HEK293T (cell line): ENCODE results near the gene SGF29.
"Not testable (repeated sequence)": the region's sequence is repeated elsewhere in the genome, so short reads cannot be mapped to it uniquely, and the experiment has no call there.

ENCODE experiments used
- CTCF ChIA-PET: fragments of 350-600 bp; formaldehyde crosslinking; extraction: SDS; loops from one replicate; lab custom pipeline; 2021; ENCODE audit warnings: antibody characterized with exemption, inconsistent platforms; lab: Yijun Ruan, JAX
- POLR2A ChIA-PET: fragments of 350-600 bp; formaldehyde crosslinking; extraction: SDS; loops from one replicate; lab custom pipeline; 2020; ENCODE audit warnings: antibody characterized with exemption, inconsistent platforms; lab: Yijun Ruan, JAX
- DNase-seq: peaks from one replicate; pipeline ENCODE4 v3.0.0; 2012; ENCODE audit warnings: mixed read lengths; ENCODE audit errors: extremely low spot score
- ARNT ChIP-seq: fragments of 450-650 bp; IDR thresholded peaks from 2 replicates; pipeline ENCODE4 v1.6.1; 2017; ENCODE audit warnings: mild to moderate bottlenecking
- BHLHE40 ChIP-seq: fragments of 450-650 bp; IDR thresholded peaks from 2 replicates; pipeline ENCODE4 v1.6.1; 2016; ENCODE audit warnings: mild to moderate bottlenecking, moderate library complexity, borderline replicate concordance
- CTBP1 ChIP-seq: fragments of 450-650 bp; IDR thresholded peaks from 2 replicates; pipeline ENCODE4 v1.6.1; 2016; ENCODE audit warnings: borderline replicate concordance
- ELF4 ChIP-seq: fragments of 450-650 bp; IDR thresholded peaks from 2 replicates; pipeline ENCODE4 v1.6.1; 2017; ENCODE audit warnings: antibody characterized with exemption
- FOXA1 ChIP-seq: fragments of 450-650 bp; IDR thresholded peaks from 2 replicates; pipeline ENCODE4 v1.6.1; 2016; ENCODE audit warnings: mild to moderate bottlenecking
- FOXK2 ChIP-seq: fragments of 450-650 bp; IDR thresholded peaks from 2 replicates; pipeline ENCODE4 v1.6.1; 2016; ENCODE audit warnings: mild to moderate bottlenecking
- FOXM1 ChIP-seq: fragments of 450-650 bp; IDR thresholded peaks from 2 replicates; pipeline ENCODE4 v1.6.1; 2017; ENCODE audit warnings: mild to moderate bottlenecking, borderline replicate concordance
- HDGF ChIP-seq: fragments of 450-650 bp; IDR thresholded peaks from 2 replicates; pipeline ENCODE4 v1.6.1; 2017; ENCODE audit warnings: antibody characterized with exemption, borderline replicate concordance
- L3MBTL2 ChIP-seq: fragments of 450-650 bp; conservative IDR thresholded peaks from 2 replicates; pipeline ENCODE4 v1.6.1; 2016; ENCODE audit warnings: mild to moderate bottlenecking
- LEF1 ChIP-seq: fragments of 450-650 bp; IDR thresholded peaks from 2 replicates; pipeline ENCODE4 v1.6.1; 2017; ENCODE audit warnings: mild to moderate bottlenecking, borderline replicate concordance
- NFRKB ChIP-seq: fragments of 450-650 bp; IDR thresholded peaks from 2 replicates; pipeline ENCODE4 v1.6.1; 2016; ENCODE audit warnings: mild to moderate bottlenecking, moderate library complexity
- SP1 ChIP-seq: fragments of 450-650 bp; IDR thresholded peaks from 2 replicates; pipeline ENCODE4 v1.6.1; 2017
- SUZ12 ChIP-seq: fragments of 450-650 bp; IDR thresholded peaks from 2 replicates; pipeline ENCODE4 v1.6.1; 2016; ENCODE audit warnings: mild to moderate bottlenecking
- TARDBP ChIP-seq: fragments of 450-650 bp; IDR thresholded peaks from 2 replicates; pipeline ENCODE4 v1.6.1; 2016
- ZNF384 ChIP-seq: fragments of 450-650 bp; IDR thresholded peaks from 2 replicates; pipeline ENCODE4 v1.6.1; 2016
- TF ChIP-seq, protein P1 (sequence below): fragments of 450-650 bp; IDR thresholded peaks from 2 replicates; pipeline ENCODE4 v1.6.1; 2016

Gene SGF29

DNA sequence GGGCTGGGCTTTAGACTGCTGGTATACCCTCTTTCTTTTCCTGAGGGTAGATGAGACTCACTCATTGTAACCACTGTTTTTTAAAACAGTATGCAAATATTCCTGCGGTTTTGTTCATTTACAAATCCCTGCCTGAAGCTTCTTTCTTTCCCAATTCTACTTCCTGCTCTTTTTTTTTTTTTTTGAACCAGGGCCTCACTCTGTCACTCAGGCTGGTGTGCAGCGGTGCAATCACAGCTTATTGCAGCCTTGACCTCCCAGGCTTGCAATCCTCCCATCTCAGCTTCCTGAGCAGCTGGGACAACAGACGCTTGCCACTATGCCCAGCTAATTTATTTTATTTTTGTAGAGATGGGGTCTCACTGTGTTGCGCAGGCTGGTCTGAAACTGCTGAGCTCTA, 64.2 kb downstream of the SGF29 start:
- DNase-seq = no peak

GRCh38 chr16:28620316-28620715, 66.6 kb downstream of the SGF29 start:
- POLR2A ChIA-PET, CTCF ChIA-PET: not testable (repeated sequence)

More for the DNA sequence above, 64.2 kb downstream of the SGF29 start:
- ChIA-PET POLR2A (no interaction called here), CTCF (interaction anchor here (1.0 kb wide), 1 partner anchor 20 kb away, joined by 3 read pairs; no protein-coding TSS in a partner anchor)
- no peak for TF ChIP-seq FOXK2

DNA sequence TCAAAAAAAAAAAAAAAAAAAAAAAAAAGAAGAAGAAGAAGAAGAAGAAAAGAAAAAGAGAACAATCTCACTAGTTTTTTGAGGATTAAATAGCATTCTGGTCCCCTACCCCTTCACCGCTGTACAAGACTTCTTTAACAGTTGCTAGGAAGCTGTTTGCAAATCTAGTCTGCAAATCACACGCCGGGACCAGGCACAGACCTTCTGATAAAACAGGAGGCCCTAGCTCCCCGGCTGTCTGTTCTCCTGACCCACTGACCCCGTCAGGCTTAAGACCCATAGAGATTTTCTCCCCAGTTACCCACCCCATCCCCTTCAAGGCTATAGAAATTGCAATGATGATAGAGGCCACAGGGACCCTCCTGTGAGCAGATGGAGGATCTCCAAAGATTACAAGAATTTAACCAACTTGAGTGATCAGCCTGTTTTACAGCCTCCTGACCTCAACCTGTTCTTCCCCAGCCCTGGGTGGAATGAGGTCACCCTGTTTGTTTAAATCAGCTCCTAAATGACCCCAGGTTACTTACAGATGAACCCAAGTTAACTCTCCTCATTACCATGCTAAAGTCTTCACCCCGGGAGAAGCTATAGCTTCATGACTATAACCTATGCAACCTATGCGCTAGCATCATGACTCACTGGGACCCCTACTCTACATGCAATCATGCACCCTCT, 67.9 kb downstream of the SGF29 start:
- no peak for DNase-seq
- ChIA-PET CTCF (interaction anchor here (0.8 kb wide), 1 partner anchor 1187 kb away, joined by 9 read pairs; no protein-coding TSS in a partner anchor), POLR2A (no interaction called here)
- no peak for TF ChIP-seq HDGF
- no peak for TF ChIP-seq FOXA1
- TF ChIP-seq NFRKB = no peak
- TF ChIP-seq L3MBTL2 = no peak
- TF ChIP-seq, protein P1, sequence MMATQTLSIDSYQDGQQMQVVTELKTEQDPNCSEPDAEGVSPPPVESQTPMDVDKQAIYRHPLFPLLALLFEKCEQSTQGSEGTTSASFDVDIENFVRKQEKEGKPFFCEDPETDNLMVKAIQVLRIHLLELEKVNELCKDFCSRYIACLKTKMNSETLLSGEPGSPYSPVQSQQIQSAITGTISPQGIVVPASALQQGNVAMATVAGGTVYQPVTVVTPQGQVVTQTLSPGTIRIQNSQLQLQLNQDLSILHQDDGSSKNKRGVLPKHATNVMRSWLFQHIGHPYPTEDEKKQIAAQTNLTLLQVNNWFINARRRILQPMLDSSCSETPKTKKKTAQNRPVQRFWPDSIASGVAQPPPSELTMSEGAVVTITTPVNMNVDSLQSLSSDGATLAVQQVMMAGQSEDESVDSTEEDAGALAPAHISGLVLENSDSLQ = no peak
- TF ChIP-seq TARDBP = no peak
- no peak for TF ChIP-seq CTBP1
- TF ChIP-seq FOXK2 = no peak
- TF ChIP-seq SUZ12 = no peak
- no peak for TF ChIP-seq ZNF384
- TF ChIP-seq SP1 = no peak
- no peak for TF ChIP-seq FOXM1
- TF ChIP-seq LEF1 = no peak
- TF ChIP-seq ELF4 = no peak
- no peak for TF ChIP-seq ARNT
- TF ChIP-seq BHLHE40 = no peak

More at GRCh38 chr16:28620316-28620715, 66.6 kb downstream of the SGF29 start:
- DNase-seq = not testable (repeated sequence)

DNA sequence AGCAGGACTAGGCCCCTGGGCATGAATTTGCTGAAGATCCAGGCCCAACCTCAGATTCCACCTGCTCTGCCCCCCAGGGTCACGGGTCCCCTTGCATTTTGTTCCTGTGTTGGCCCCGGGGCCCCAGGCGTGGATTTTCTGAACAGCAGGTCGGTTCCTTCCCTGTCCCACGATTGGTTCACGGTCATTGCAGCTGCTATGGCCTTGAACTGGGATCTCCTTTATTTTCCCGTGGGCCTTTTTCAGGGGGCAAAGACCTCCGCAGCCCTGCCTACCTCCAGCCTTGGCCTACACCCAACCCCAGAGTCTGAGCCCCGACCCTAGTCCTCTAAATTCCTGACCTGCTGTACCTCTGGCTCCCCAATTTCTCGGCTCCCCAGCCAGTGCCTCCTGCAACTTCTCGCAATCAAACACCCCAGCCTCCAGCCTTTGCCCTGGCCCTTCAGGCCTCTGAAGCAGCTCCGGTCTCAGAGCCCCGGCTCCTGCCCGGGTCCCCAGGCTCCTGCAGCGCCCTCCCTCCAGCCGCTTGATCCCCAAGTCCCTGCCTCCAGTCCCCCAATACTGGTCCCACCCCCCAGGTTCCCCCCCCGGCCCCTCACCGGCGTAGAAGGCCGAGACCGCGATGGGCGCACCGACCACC, 68.9 kb downstream of the SGF29 start:
- DNase-seq, POLR2A ChIA-PET, CTCF ChIA-PET: not testable (repeated sequence)

- ChIA-PET POLR2A (no interaction called here), CTCF (no interaction called here)
- no peak for DNase-seq
- TF ChIP-seq BHLHE40 = no peak
- no peak for TF ChIP-seq SUZ12
- no peak for TF ChIP-seq NFRKB
- no peak for TF ChIP-seq CTBP1
- no peak for TF ChIP-seq FOXA1
- no peak for TF ChIP-seq TARDBP
- no peak for TF ChIP-seq LEF1
- TF ChIP-seq, protein P1 = no peak
- no peak for TF ChIP-seq HDGF
- no peak for TF ChIP-seq FOXM1
- TF ChIP-seq FOXK2 = no peak
- TF ChIP-seq ELF4 = no peak
- TF ChIP-seq SP1 = no peak
- TF ChIP-seq ARNT = no peak
- TF ChIP-seq ZNF384 = no peak
Observed at GRCh38 chr16:28623172-28623711, 69.5 kb downstream of the SGF29 start.

- CTCF ChIA-PET, DNase-seq, POLR2A ChIA-PET: not testable (repeated sequence)
Observed at GRCh38 chr16:28630905-28631304, 77.2 kb downstream of the SGF29 start.

DNA sequence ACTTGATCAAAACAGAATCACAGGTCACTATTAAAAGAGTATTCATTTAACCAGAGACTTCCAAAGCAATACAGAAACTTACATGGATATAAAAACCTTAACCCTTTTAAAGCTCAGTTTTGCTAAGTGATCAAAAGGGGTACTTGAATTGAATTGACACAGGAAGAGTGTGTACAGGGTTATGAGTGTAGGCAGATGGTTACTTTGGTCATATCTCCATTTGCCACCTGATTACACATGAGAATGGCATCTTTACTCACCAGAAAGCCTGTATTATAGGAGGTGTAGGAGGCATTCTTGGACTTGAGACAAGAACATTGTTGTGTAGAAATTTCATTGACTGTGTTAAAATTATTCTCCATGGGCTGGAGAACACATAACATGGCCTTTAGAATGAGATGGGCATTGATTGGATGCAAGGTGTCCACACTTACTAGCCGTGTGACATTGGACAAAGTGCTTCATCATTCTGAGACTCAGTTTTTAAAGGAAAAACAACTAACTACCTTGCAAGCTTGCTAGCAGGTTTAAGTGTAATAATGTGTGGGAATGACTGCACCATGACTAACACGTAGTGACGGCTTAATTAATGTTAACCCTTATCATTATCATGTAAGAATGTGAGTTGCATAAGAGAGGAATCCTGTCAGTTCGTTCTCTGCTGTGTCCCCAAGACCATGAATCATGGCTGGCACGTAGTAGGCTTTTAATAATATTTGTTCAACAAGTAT, 82.5 kb downstream of the SGF29 start:
- POLR2A ChIA-PET, DNase-seq, CTCF ChIA-PET: not testable (repeated sequence)

DNA sequence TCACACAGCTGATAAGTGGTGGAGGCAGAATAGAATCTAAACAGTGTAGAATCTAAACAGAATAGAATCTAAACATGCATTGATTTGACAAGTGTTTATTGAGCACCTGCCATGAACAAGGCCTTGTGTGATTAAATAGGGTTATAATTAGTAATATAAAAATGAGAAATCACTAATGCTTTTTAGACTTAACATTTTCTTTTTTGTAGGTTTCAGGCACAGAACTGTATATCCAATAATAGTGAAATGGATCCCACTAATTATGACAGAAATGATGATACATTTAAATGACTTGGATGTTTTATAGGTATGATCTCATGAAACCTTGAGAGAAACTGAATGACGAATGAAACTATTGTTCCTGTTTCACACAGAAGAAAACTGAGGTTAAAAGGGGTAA, 84.0 kb downstream of the SGF29 start, which contains the start of gene NPIPB8:
NPIPB8 (plus strand) TSS at position 301 of the 400 bp plus-strand sequence. CDS start 296 bp downstream, outside the sequence.
- CTCF ChIA-PET, POLR2A ChIA-PET, DNase-seq: not testable (repeated sequence)

DNA sequence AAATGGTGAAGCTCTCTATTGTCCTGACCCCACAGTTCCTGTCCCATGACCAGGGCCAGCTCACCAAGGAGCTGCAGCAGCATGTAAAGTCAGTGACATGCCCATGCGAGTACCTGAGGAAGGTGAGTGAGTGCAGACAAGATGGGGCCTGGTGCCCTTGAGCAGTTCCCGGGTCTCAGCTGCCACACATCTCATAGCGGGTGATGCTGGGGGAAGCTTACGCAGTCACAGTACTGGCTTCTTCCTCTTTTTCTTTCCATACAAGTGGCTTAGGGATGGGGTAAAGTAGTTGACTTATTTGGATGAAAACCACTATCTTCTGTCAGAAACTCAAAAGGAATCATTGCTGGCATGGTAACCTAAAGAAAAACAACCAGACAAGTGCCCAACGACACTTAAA, 84.6 kb downstream of the SGF29 start:
- DNase-seq, POLR2A ChIA-PET, CTCF ChIA-PET: not testable (repeated sequence)

- POLR2A ChIA-PET = not testable (repeated sequence)
Observed at GRCh38 chr16:28639959-28640358, 86.2 kb downstream of the SGF29 start.

More at GRCh38 chr16:28639959-28640358, 86.2 kb downstream of the SGF29 start:
- DNase-seq, CTCF ChIA-PET: not testable (repeated sequence)
